GM18505 (cell line): Measurements from ENCODE around the gene CLIC5.
"Not testable (repeated sequence)": the region's sequence is repeated elsewhere in the genome, so short reads cannot be mapped to it uniquely, and the experiment has no call there.

ENCODE experiments used
- ATAC-seq: cut with Tn5 transposase; IDR thresholded peaks from one replicate; pipeline ENCODE4 v1.9.1; 2021; ENCODE audit not compliant: unreplicated experiment
- POLR2A ChIP-seq: IDR thresholded peaks from 4 replicates; pipeline ENCODE4 v1.6.1; 2011; ENCODE audit warnings: borderline replicate concordance; ENCODE audit not compliant: insufficient read depth, insufficient read length; ENCODE audit errors: extremely low read depth

CLIC5 gene

DNA sequence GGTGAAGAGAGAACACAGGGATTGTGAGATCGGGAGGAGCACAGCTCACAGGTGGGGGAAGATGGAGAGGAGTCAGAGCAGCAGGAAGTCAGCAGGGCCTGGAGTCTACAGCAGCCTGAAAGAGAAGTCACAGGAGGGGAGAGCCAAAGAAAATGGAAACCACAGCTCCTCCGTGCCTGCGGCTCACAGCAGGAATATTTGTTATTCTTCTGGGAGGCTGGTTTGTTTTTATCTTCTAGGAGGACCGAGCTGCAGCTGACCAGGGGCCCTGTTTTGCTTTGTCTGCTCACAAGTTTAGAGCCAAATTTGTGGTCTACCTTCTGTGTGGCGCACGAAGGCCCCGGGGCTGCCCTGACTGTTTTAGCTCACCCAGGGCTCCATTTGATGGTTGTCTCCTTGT is 81.8 kb downstream of the CLIC5 start:
- no peak for TF ChIP-seq POLR2A
- ATAC-seq, result no peak

DNA sequence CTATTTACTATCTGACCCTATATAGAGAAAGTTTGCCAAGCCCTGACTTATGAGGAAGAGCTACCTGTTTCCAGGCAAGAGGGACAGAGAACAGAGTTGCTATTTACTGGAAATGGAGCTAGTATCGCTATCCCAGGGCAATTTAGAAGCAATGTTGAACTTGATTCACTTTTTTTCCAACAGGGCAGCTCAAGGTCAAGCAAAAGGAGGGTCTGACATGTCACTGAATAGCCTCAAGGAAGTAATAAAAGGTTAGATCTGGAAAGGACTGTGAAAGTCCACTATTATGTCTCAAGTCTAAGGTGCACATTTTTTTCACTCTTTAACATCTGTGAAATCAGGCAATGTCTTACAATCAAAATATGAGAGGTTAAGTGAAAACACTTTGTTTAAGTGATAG is 84.4 kb downstream of the CLIC5 start:
- TF ChIP-seq POLR2A, result no peak
- no peak for ATAC-seq

DNA sequence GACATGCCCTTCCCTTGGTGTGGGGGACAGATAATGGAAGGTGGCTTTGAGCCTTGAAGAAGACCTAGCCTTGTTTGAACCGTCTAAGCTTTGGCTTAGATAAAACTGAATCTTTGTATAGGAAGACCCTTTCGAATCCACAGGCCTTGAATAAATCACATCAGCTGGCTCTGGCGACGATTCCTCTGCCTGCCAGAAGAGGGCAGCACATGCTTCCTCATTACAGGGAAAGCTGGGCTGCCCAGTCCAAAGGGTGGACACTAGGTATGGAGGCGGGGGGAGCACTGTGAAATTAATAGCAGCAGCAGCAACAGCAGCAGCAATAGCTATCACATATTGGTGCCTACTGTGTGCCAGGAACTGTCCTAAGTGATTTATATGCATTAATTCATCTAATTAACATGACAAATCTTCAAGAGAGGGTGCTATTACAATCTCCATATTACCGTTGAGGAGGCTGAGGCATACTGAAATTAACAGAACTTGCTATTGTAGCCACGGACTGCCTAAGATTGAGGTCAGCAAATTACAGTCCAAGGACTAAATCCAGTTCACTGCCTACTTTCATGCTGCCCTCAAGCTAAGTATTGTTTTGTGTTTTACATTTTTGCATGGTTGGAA is 85.1 kb downstream of the CLIC5 start:
- no peak for ATAC-seq
- TF ChIP-seq POLR2A, result no peak

DNA sequence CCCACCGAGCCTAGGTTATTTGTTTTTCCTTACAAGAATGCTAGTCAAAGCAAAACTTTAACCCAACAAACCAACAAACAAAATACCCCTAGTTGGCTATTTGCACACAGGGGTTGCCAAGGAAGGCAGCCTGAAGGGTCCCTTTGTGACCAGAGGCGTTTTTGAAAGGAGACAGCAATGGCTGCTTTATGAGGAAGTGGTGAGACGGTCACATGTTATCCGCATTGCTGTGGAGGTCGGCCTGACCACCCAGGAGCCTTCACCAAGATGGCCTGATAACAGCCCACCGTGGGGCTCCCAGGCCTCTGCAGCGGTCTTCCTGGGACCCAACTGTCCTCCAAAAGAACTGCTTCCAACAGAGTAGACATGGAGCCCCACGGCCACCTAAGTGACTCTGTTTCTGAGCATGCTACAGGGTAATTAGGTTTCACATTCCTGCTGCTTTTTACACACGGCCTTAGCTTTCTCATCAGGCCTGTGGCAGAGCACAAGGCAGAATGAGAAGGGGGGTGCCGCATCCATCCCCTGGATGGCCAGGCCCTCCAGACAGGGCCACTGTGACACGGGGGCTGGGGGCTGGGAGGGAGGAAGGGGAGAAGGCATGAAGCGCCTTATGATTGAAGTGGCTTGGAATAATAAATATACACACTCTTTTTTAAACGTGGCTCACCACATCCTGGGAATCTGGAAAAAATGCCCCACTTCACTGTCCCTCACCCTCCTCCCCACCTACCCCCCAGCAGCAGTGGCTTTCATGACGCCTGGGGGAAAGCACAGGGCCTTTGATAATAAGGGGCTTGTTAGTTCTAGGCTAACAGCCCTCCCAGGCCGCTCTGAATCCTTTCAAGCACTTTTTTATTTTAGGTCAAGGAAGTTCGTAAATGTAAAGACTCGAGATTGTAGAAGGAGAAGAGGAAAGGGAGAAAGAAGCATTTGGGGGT is 86.0 kb downstream of the CLIC5 start:
- no peak for ATAC-seq
- TF ChIP-seq POLR2A, result no peak

DNA sequence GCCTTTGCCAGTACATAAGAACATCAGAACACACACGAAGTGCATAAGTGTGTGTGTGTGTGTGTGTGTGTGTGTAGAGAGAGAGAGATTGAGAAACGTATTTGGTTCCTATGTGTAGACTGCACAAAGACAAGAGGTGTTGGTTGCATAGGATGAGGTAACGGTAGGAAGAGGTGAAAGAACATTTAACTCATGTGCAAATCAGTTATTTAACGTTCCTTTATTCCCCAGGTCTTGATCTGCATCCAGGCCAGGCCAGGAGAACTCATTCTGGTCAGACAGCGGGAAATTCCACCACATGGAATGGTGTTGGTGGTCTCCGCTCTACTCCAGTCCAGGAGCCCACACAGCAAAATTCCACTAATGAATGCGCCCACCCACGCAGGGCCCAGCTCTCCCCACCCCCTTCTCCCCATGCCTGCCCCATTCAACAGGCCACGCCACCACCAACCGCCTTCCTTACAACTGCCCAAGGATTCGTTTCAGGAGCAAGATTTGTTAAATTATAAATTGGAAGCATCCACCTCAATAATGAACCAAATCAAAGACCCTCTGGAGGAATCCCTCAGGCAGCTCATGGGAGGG is 86.8 kb downstream of the CLIC5 start:
- no peak for TF ChIP-seq POLR2A

DNA sequence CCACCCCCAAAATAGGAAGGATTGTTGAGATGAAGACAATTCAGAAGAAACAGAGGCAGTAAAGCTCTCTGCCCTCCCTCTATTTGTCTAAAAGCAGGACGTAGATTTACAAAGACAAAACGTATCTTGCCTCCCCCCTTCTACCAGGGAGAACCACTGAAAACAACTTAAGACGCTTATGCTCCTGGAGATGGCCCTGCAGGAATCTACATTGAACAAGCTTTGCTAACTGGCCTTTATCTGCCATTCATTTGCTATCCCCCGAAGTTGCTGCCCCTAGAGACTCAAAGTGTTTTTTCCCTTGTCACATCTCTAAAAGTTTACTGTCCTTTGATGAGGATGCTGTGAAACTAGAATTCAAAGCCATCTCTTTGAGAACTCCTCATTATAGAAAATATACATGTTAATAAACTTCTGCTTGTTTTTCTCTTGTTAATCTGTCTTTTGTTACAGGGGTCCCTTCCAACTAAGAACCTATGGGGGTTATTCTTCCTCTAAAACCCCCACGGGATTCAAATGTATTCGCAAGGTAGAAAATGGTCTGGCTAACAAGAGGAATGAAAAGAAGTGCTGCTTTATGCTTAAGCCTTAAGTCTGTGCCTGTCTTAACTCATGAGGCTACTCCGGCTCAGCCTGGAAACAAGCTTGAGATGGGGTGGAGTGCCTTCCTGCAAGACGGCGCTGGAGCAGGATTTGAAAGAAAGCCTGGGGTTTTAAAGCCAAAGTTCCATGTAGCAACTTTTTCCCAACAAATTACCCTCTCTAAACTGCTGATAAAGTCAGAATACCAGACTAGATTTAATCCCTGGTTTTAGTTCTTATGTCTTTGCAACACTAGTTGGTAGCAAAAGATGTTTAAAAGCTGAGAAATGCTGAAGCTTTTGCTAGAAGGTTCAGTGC is 88.0 kb downstream of the CLIC5 start:
- no peak for ATAC-seq
- no peak for TF ChIP-seq POLR2A

More for the DNA sequence above, 86.8 kb downstream of the CLIC5 start:
- ATAC-seq, result no peak

DNA sequence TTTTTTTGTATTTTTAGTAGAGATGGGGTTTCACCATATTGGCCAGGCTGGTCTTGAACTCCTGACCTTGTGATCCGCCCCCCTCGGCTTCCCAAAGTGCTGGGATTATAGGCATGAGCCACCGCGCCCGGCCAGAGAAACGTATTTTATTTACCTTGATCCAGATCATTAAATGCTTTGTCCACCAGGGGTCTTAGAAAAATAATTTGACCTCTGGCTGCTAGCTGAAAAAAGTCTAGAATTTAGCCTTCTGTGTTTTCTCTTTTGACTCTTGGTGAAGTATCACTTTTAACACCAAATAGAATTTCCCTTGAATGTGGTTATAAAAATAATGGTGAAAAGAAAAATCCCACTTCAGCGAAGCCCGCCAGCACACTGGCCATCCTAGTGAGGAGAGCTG is 89.2 kb downstream of the CLIC5 start:
- not testable (repeated sequence) for ATAC-seq

DNA sequence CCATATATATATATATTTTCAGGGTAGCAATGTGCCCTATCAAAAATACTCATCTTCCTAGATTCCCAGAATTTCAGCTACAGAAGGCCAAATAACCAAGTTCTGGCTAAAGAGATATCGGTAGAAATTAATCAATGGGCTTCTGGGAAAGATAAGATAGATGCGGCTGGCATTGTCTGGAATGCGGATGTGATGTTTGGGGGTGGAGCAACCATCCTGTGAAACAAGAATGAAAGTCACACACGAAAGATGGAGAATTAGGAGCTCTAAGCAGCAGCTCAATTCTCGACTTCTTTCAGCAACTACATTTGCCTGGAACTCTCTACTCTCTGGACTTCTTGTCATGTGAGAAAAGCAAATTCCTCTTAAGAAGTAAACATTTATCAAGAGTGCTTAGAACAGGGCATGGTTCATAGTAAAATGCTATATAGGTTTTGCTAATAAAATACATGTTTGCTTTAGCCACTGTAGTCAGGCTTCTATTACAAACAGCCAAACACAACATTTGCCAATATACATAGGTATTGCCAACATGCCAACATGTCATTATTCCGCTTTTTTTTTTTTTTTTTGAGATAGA is 90.8 kb downstream of the CLIC5 start:
- TF ChIP-seq POLR2A, result no peak
- no peak for ATAC-seq

DNA sequence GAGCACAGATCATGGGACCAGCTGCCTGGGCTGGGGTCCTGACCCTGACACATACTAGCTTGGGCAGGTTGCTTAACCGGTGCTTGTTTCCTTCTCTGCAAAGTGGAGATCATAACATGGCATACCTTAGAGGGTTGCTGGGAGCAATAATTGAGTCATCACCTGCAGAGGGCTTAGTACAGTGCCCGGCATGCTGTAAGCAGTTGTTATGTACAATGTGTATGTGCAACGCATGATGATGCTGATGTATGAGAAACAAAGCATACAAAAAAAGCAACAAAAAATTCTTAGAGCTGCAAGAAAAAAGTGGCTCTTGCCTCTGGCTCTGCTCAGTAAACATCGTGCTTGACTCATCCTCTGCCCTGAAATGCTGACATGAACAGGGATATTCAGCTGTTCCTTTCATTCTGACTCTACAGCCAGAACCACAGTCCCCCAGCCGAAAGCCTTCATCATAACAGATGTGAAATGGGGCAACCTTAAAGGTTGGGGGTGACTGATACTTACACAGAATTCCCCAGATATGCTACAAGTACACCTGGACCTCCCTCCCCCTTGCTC is 91.7 kb downstream of the CLIC5 start:
- peak; percentile 57 for ATAC-seq

DNA sequence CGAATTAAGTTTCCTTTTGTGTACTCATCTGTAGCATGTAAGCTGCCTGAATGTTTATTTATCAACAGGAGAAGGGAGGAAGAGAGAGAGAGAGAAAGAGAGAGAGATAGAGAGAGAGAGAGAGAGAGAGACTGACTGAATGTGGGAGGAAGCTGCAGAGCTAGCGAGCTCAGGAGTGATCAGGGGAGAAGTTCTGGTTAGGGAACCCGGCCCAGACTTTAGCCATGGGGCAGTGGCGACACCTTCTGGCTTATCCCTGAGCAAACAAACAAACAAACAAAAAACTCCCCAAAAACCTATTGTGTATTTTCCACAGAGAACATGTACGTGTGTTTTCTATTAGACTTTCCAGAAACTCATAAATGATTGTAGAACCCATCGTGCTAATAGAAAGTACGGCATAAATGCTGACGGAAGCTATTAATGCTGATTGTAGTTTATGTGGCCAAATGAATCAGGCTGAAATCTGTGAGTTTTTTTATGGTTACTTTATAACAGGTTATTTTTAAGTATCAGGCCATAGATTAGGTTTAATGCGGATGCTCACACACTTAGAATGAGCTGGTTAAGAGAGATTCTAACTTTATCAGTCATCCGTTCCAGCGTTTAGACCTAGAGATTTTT is 92.8 kb downstream of the CLIC5 start:
- peak; percentile 39 for ATAC-seq
- TF ChIP-seq POLR2A, result no peak

More for the DNA sequence above, 91.7 kb downstream of the CLIC5 start:
- no peak for TF ChIP-seq POLR2A

DNA sequence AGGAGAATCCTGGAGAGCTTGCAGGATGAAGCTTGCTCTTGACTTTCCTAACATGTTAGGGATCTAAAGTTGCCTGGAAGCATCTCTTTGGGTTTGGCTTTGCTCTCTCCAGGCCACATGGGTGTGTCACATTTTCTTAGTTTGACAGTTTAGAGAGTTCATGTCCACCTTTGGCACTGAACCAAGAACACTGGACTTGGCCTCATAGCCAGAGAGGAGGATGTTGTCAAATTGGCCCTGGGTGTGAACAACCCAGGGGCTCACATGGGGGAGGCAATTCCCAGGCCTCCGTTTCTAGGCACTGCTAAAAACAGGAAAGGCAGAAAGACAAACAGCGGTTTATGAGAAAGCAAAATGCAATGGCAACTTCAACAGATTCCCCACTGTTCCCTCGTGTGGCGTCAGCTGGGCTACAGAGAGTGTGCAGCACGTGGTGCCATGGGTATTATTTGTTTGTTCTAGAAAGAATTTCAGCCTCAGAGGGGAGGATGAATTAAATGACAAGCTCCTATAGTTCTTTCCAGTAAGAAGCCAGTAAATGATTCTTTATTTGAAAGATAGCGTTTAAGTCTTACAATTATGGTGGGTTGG is 93.9 kb downstream of the CLIC5 start:
- no peak for TF ChIP-seq POLR2A
- ATAC-seq, result no peak

DNA sequence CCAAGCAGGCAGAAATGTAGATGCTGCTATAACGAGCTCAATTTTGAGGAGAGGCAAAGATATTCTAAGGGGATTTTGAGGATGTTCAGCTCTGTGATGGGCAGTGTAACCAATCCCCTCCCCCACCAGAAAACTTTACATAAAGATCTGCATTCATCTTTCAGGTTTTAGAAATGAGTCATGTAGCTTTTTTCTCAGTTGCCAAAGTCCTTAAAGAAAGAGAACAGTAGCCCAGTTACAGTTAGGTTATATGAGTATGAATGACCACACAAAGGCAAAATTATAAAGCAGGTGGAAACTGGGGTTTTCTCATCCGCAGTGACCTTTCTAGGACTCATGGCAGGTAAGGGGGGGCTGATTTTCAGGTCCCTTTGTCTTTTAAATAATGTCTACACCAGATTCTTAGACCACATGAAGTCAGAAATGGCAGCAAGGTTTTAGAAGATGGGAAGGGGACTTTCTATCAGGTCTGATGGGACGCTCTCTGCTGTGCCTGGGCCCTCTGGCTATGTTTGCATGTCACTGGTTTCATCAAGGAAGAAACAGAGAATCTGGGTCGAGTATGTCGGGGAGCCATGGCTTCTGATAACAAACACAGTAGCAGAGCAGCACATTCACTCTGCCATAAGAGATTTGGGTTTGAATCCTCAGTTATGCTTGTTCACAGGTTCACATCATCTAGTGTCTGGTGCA is 94.7 kb downstream of the CLIC5 start:
- no peak for TF ChIP-seq POLR2A
- ATAC-seq, result no peak

DNA sequence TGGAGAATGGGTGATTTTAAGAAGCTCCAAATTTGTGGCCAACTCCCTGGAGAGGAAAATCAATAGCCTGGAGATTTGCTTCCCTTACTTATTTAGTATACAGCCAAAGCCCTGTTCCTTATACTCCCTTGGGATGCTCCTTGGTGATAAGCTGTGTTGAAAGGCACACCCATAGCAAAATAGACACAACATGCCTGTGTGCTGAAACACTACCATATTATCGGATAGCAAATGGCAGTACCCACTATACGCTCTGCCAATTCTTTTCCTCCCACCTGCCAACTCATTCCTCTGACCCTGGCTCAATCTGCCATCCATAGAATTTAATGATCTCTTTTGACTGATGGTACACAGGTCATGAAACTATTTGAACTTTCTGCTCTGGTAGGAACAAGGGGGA is 98.2 kb downstream of the CLIC5 start:
- ATAC-seq, result no peak
- no peak for TF ChIP-seq POLR2A
